Fibroblast of villous mesenchyme (primary cell): ENCODE results near the gene NUBP2. TPM values are rescaled to one million over a fixed set of nuclear protein-coding genes. Genes with fewer than 3 reads are reported as not detected.

Experiments
- DNase-seq: peaks from one replicate; pipeline ENCODE4 v3.0.0-alpha.2; 2010; ENCODE audit warnings: low read depth
- H3K4me3 ChIP-seq: 2 replicates; pipeline ENCODE4 v1.5.1; 2011; ENCODE audit warnings: low read depth, mild to moderate bottlenecking, low read length
- CTCF ChIP-seq: IDR thresholded peaks from 2 replicates; pipeline ENCODE4 v1.5.1; 2012; ENCODE audit warnings: low read depth, mild to moderate bottlenecking, low read length; ENCODE audit not compliant: insufficient read depth
- total RNA-seq: library from RNA; depleted of rRNA; stranded (reverse); fragments of >200 nt; gene quantifications from 2 replicates; pipeline ENCODE4 v1.2.3, GENCODE V29; 2012

NUBP2 gene
- total RNA-seq, 1 donor, result 54.8 TPM

GRCh38 chr16:1743376-1744337 is 39.1 kb upstream of the NUBP2 start:
- no peak for TF ChIP-seq CTCF
- no peak for DNase-seq
- H3K4me3 ChIP-seq, result no peak overlapping the region

GRCh38 chr16:1744338-1744840 is 38.4 kb upstream of the NUBP2 start:
- H3K4me3 ChIP-seq, result no peak overlapping the region
- TF ChIP-seq CTCF, result no peak
- no peak for DNase-seq

- peak; percentile 68 for DNase-seq
- no peak overlapping the region for H3K4me3 ChIP-seq
- no peak for TF ChIP-seq CTCF
These were observed 37.4 kb upstream of the NUBP2 start for GRCh38 chr16:1745181-1745899.

- H3K4me3 ChIP-seq, result no peak overlapping the region
- no peak for TF ChIP-seq CTCF
- peak; percentile 83 for DNase-seq
These were observed 36.7 kb upstream of the NUBP2 start for GRCh38 chr16:1745900-1746692.

- TF ChIP-seq CTCF, result no peak
- H3K4me3 ChIP-seq, result no peak overlapping the region
- DNase-seq, result no peak
These were observed 36.0 kb upstream of the NUBP2 start for GRCh38 chr16:1746693-1747195.

GRCh38 chr16:1747934-1748333 is 34.8 kb upstream of the NUBP2 start:
- H3K4me3 ChIP-seq, result no peak overlapping the region
- DNase-seq, result no peak
- TF ChIP-seq CTCF, result no peak
